Kidney glomerular epithelial cell (primary cell): ENCODE measurements around the gene TMSB4X.
"Not testable (repeated sequence)": the region's sequence is repeated elsewhere in the genome, so short reads cannot be mapped to it uniquely, and the experiment has no call there.

Experiments
- DNase-seq: peaks from one replicate; lab custom pipeline; 2025; lab: John Stamatoyannopoulos, UW

The TMSB4X gene

GRCh38 chrX:12974796-12975669, at the start of gene TMSB4X:
TMSB4X (plus strand) TSS chrX:12975110.
- peak; percentile 64 for DNase-seq

DNA sequence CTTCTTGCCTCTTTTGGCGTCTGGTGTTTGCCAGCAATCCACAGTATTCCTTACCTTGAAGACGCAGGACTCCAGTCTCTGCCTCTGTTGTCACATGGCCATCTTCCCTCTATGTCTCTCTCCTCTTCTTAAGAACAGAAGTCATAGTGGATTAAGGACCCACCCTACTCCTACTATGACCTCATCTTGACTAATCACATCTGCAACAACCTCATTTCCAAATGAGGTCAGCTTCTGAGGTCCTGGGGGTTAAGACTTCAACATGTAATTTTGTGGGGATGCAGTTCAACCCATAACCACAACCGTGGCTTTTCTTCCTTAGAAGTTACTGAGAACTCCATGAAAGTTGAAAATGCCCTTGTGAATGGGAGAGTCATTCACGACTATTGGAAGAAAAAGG, 45.2 kb upstream of the TMSB4X start:
- DNase-seq = no peak

GRCh38 chrX:12930150-12930549, 44.8 kb upstream of the TMSB4X start:
- DNase-seq = no peak

DNA sequence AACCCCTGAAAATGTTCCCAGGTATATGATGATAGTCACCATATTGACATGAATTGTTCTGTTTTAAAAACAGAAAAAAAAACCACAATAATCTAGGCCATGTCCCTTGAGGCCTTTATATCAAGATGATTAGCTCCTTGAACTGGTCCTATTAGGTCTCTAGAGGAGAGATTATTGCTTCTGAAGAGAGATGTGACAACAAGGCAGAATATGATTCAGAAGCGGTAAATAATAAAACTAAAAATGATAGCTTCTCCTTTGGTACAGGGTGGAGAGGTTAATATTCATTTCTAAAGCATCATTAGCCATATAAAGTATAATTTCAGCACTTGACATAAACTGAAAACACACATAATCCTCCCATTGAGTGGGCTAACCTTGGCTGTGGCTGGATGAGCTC, 42.7 kb upstream of the TMSB4X start:
- no peak for DNase-seq

GRCh38 chrX:12934850-12935249, 40.1 kb upstream of the TMSB4X start:
- DNase-seq = no peak

DNA sequence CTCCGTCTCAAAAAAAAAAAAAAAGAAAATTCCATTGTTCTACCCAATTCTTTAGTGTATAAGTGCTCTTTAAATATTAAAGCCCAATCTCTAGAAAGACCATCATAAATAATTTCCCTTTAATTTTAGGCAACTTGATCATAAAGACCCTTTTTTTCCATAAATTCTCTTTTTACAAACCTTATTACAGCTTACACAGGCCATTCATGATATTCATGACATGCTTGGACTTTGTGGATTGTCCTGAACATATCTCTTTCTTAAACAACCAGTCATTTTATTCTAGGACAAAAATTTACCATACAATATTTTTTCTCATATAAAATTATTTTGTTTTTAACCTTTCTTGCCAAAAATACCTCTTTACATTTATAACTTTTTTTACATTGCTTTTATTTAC, 38.0 kb upstream of the TMSB4X start:
- no peak for DNase-seq

- DNase-seq = not testable (repeated sequence)
Observed at GRCh38 chrX:12940471-12940870, 34.4 kb upstream of the TMSB4X start.

- DNase-seq = not testable (repeated sequence)
Observed at GRCh38 chrX:12943592-12943991, 31.3 kb upstream of the TMSB4X start.

GRCh38 chrX:12944452-12944851, 30.5 kb upstream of the TMSB4X start:
- not testable (repeated sequence) for DNase-seq

DNA sequence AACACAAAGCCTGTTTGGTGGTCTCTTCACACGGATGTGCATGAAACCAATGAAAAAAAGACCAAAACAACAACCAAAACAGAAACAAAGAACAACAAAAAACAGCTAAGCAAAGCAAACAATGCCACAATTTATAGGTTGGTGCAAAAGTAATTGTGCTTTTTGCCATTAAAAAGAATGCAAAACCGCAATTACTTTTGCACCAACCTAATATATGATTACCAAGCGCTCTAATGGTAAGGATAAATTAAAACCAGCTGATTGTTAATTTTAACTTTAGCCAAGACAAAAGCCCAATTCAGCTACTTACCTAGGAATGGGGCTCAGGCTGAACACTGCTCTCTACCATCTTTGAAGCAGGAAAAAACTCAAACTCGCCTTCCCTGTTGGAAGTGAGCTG, 29.4 kb upstream of the TMSB4X start:
- DNase-seq = no peak

DNA sequence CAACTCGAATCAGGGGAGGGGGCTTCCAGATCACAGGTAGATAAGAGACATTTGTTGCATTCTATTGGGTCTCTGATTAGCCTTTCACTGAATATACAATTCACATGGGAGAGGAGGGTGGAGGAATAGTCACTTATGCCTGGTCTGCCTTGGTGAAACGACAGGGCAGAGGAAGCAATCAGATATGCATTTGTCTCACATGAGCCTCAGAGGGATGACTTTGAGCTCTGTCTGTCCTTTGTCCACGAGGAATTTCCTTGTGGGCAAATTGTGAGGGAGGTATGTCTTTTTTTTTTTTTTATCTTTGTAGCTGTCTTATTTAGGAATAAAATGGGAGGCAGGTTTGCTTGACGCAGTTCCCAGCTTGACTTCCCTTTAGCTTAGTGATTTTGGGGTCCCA, 28.5 kb upstream of the TMSB4X start:
- DNase-seq = no peak

- peak; percentile 73 for DNase-seq
Observed at GRCh38 chrX:12946838-12947544, 27.9 kb upstream of the TMSB4X start.

DNA sequence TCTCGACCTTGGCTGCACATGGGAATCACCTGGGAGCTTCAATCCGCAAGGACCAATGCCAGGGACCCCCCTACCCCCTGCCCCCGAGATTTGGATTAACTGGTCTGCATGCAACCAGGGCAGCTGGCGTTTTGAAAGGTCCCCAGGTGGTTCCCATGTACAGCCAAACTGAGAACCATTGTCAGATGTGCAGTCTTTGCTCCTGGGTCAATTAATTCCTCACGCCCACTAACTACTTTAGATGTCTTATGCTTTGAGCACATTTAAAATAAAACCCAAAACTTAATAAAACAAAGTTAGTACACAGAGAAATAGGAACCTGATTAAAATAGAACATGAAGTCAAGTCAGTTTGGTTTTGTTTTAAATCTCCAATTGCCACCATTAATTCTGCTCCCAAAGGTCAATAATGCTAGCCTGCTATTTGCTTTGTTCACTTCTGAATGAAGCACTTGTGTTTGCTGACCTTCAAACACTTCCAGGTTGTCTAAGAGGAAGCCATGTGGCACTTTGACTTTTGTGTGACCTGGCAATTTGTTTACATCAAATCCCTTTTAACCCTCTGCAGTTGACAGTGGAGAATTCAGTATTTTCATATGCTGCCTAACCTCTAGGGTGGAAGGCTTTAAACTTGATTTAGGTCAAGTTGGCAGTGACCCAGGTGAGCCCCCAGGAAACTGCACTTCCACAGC, 27.2 kb upstream of the TMSB4X start:
- DNase-seq = no peak

- no peak for DNase-seq
Observed at GRCh38 chrX:12948495-12948894, 26.4 kb upstream of the TMSB4X start.

DNA sequence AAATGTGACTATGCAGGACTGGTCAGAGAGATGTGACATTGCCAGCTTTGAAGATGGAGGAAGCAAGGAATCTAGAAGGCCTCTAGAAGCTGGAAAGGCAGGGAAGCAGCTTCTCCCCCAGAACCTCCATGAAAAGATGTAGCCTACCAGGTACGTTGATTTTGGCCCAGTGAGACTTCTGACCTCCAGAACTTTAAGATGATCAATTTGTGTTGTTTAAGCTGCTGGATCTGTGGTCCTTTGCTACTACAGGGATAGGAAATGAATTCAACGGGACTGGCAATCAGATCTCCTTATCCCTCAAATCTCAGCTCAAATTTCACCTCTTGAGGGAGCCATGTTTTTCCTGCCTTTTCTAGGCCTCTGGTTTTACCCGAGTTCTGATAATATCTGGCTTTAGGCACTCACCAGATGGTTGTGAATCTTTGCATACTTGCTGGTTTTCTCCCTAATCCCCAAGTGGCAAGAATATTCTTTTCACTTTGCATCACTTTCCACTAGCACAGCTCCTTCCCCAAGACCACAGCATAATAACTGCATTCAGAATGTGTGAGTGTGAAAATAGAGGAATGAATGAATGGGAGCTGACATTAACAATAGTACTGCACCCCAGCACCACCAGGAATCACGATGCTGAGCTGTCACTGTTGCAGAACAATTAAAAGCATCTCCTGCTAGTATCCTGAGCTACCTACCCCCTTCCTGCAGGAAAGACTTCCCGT, 25.5 kb upstream of the TMSB4X start:
- no peak for DNase-seq

- DNase-seq = peak; percentile 26
Observed at GRCh38 chrX:12949927-12950656, 24.8 kb upstream of the TMSB4X start.

GRCh38 chrX:12950851-12951594, 23.9 kb upstream of the TMSB4X start:
- DNase-seq = no peak

DNA sequence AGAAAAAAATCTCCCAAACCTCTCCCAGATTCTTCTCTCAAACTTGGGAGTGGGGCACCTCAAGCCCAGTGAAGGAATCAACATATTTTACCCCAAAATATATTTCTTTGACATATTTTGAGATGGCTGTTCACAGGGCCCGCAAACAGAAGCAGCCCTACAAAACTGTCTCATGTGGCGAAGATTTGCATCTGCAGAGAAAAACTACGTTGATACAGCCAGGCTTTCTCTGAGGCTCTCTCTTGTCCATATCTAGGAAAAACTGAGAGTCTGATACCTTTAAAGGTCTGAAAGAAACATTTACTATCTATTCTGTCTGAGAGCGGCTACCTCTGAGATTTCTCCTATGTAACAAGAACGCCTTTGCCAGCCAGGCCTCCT, 23.3 kb upstream of the TMSB4X start:
- no peak for DNase-seq

DNA sequence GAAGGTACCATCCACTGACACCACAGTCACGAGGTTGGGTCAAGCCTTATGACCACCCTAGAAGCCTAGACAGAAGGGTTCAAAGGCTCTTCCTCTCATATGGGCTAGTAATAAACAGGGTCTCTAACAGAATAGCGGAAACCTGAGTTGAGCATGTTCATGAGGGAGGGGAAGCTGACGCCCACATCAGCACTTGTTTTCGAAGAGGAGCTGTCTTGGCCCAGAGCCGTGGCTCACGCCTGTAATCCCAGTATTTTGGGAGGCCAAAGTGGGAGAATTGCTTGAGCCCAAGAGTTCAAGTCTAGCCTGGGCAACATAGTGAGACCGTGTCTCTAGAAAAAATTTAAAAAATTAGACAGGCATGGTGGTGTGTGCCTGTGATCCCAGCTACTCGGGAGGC, 21.5 kb upstream of the TMSB4X start:
- no peak for DNase-seq

DNA sequence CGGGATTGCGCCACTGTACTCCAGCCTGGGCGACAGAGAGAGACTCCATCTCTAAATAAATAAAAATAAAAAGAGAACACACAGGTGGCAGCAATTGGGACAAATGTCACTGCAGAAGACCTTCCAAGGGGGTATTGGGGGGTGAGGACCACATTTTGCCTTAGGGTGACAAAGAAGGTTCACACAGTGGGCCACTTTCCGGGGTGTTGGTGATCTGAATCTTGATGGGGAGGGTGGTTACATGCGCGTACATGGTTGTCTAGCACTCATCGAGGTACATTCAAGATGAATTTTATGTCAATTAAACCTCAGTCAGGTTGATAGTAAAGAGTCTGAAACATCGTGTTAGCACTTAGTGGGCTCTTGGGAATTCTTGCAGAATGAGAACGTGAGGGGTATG, 20.5 kb upstream of the TMSB4X start:
- DNase-seq = no peak

DNA sequence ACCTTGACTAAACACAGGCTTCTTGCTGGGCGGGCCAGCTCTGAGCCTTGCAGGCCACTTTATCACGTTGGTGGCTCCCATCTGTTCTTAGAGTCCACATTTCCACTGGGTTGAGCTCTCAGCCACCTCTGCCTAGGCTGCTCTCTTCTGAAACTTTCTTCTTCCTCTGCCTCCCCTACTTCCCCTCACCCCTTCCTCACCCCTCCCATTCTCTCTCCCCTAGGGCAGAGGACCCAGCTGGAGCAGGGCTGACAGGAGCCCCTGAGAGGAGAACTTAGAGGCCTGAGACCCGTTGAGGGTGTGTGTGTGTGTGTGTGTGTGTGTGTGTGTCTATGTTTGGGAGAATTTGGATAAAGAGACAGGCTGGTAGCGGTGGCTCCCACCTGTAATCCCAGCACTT, 19.9 kb upstream of the TMSB4X start:
- DNase-seq = no peak
